Measurements from ENCODE around the gene PTPRE.

DNA sequence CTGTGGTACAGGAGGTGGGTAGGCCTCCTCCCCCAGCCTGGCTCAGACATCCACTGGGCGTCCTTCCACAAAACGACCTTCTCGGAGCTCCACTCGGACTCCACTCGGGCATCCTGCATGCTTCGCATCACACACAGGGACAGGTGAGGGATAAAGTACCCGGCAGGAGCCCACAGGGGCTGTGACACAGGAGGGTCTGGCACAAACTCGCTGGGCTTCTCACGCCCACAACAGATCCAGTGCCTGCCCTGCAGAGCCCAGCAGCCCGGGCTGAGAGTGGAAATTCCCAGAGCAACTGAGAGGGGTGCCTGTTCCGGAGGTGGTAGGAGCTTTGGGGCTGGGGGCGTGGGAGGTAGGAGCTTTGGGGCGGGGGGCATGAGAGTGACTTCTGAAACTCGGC is 110.9 kb downstream of the PTPRE start:
- TF ChIP-seq, protein P1, sequence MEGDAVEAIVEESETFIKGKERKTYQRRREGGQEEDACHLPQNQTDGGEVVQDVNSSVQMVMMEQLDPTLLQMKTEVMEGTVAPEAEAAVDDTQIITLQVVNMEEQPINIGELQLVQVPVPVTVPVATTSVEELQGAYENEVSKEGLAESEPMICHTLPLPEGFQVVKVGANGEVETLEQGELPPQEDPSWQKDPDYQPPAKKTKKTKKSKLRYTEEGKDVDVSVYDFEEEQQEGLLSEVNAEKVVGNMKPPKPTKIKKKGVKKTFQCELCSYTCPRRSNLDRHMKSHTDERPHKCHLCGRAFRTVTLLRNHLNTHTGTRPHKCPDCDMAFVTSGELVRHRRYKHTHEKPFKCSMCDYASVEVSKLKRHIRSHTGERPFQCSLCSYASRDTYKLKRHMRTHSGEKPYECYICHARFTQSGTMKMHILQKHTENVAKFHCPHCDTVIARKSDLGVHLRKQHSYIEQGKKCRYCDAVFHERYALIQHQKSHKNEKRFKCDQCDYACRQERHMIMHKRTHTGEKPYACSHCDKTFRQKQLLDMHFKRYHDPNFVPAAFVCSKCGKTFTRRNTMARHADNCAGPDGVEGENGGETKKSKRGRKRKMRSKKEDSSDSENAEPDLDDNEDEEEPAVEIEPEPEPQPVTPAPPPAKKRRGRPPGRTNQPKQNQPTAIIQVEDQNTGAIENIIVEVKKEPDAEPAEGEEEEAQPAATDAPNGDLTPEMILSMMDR (IDR thresholded peaks at IDR 0.05; ENCODE audit: low read depth, low read length, poor library complexity, severe bottlenecking), result no peak
- no peak for TF ChIP-seq EZH2phosphoT487 (IDR thresholded peaks at IDR 0.05; ENCODE audit: borderline replicate concordance, low read length)
